ENCODE data around the gene ENOX1.

Gene ENOX1

DNA sequence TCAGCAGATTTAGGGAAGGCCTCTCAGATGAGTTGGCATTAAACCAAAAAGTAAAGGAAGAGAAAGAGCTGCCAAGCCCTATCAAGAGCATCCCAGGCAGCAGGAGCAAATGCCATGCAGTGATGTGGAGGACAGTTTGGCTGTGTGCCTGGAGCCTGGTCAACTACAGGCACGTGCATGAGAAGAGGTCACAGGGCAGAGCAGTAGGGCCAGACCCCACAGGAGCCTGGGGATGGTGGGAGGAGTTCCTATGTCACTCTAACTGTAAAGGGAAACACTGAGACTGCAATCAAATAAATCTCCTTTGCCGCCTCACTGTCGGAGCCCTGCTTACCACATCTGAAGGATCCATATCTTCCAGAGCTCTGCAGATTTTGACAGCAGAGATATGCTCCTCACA lies 240.5 kb downstream of the ENOX1 start:
- no peak for DNase-seq (ENCODE audit: low spot score)

- no peak for DNase-seq (ENCODE audit: low spot score)
These were observed 241.4 kb downstream of the ENOX1 start for GRCh38 chr13:43545317-43545874.

DNA sequence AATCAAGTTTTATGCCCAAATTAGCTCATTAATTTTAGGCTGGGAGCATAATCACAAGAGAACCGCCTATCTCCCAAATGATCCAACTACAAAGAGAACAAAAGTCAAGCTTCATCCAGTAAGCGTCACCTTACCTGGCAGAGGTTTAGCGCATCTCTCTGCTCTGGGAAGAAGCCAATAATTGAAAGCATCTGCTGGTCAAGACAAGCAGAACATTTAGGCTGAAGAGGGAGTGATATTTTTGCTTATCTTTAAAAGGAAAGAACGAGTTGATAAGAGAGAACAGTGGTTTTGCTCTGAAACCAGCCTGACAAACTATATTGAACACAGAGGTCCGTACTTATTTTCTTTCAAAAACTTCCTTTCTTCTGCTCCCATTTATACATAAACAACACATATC lies 242.1 kb downstream of the ENOX1 start:
- DNase-seq (ENCODE audit: low spot score): no peak

DNA sequence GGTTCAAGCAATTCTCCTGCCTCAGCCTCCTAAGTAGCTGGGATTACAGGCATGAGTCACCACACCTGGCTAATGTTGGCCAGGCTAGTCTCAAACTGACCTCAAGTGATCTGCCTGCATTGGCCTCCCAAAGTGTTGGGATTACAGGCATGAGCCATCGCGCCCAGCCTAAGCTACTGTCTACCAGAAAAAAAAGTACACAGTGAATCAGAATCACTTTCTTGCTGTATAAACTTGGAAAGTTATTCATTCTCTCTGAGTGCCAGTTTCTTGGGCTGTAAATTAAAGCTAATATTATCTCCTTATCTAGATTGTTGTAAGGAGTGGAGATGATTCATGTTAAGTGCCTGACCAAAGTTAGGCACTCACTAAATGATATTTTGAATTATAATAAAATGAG lies 242.8 kb downstream of the ENOX1 start:
- no peak for DNase-seq (ENCODE audit: low spot score)

- DNase-seq (ENCODE audit: low spot score): no peak
These were observed 243.4 kb downstream of the ENOX1 start for GRCh38 chr13:43543331-43543730.

GRCh38 chr13:43537124-43537523 lies 249.6 kb downstream of the ENOX1 start:
- DNase-seq (ENCODE audit: low spot score): no peak

DNA sequence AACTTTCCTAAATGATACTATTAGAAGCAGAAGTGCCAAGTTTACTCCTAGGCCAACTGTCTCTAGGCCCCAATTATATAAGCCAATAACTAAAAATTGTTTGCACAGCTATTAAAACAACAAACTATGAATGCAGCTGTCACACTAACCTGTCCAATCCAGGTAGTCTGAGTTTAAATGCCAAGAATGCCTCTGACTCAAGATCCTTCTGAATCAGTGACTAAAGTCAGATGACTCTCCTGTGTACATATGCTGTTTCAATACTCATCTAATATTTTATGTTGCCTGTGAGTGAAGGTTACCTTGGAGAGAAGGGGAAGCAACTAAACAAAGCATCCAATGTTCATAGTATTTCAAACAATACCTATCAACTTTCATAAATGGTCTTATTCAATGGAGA lies 257.0 kb downstream of the ENOX1 start:
- no peak for DNase-seq (ENCODE audit: low spot score)

- DNase-seq (ENCODE audit: low spot score): no peak
These were observed 257.8 kb downstream of the ENOX1 start for GRCh38 chr13:43528992-43529391.

- DNase-seq (ENCODE audit: low spot score): no peak
These were observed 264.0 kb downstream of the ENOX1 start for GRCh38 chr13:43522788-43523187.

GRCh38 chr13:43520351-43520750 lies 266.4 kb downstream of the ENOX1 start:
- no peak for DNase-seq (ENCODE audit: low spot score)

DNA sequence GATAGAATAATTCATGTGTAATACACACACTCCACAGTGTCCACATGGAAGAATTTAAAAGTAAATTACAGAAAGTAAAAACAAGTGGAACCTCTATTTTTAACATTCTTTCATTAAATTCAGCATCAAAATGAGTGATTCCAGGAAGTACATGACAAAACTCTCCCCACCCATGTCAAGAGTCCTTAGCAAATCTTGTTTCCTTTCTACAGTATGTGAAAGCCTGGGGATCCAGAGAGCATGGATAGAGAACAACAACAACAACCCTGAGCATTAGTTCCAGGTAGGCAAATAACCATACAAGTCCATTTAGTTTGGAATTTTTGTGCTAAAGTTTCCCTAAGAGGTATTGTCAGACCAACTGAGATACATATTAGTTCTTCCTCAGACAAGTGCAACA lies 267.9 kb downstream of the ENOX1 start:
- DNase-seq (ENCODE audit: low spot score): no peak

DNA sequence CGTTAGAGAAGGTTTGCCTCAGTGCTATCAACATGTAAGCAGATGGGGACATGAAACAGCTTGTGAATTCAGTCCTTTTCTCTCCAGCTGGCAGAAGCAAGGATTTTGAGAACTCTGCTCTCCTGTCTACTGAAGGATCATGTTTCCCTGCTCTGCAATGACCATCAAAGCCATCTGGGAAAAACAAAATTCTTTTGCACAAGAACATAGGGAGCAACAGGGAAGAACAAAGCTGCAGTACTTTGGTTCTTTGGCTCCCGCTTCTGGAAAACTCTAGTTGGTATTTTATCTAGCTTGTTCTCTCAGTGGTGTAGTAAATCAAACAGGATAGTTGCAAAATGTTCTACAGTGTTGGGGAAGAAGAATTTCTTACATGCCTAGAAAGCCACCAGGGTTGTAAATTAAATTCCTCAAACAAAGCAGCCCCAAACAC lies 270.4 kb downstream of the ENOX1 start:
- no peak for DNase-seq (ENCODE audit: low spot score)

DNA sequence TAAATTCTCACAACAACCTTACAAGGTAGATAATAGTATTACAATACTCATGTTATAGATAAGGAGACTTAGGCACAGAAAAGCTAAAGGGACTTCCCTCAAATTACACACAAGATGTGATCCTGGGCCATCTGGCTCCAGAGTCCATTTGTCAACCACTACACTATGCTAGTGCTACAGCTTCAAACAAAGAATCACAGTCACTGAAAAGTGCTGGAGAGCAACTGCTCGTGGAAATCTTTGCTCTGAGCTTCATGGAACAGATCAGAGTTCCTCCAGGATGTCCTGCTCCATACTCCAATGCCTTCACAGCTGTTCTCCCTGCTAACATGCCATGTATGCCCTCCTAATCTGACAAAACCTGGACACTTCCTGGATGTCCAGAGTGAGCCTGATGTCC lies 271.2 kb downstream of the ENOX1 start:
- DNase-seq (ENCODE audit: low spot score): no peak

- no peak for DNase-seq (ENCODE audit: low spot score)
These were observed 272.5 kb downstream of the ENOX1 start for GRCh38 chr13:43514311-43514710.

DNA sequence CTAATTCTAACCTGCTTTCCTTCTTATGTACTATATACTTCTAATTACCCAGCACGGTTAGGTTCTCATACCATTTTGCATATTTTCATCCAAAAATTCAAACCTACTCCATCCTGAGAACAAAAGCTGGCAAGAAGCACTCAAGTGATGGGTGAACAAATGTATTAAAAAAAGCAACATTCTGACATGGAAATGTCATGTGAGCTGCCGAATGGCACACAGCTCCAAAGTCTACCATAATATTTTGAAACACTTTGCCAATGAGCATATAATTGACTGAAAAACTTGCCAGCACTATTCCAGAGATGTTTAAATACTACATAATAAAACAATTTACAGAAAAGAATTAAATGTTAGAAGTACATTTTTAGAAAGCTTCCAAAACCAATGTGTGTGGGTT lies 274.6 kb downstream of the ENOX1 start:
- DNase-seq (ENCODE audit: low spot score): no peak

GRCh38 chr13:43510956-43511901 lies 275.5 kb downstream of the ENOX1 start:
- no peak for DNase-seq (ENCODE audit: low spot score)

- DNase-seq (ENCODE audit: low spot score): no peak
These were observed 291.0 kb downstream of the ENOX1 start for GRCh38 chr13:43495732-43496131.

- no peak for DNase-seq (ENCODE audit: low spot score)
These were observed 292.6 kb downstream of the ENOX1 start for GRCh38 chr13:43494206-43494605.

GRCh38 chr13:43493496-43494000 lies 293.2 kb downstream of the ENOX1 start:
- no peak for DNase-seq (ENCODE audit: low spot score)

- no peak for DNase-seq (ENCODE audit: low spot score)
These were observed 294.0 kb downstream of the ENOX1 start for GRCh38 chr13:43492745-43493144.

- DNase-seq (ENCODE audit: low spot score): no peak
These were observed 294.5 kb downstream of the ENOX1 start for GRCh38 chr13:43492311-43492710.

- DNase-seq (ENCODE audit: low spot score): no peak
These were observed 297.5 kb downstream of the ENOX1 start for GRCh38 chr13:43489233-43489632.

DNA sequence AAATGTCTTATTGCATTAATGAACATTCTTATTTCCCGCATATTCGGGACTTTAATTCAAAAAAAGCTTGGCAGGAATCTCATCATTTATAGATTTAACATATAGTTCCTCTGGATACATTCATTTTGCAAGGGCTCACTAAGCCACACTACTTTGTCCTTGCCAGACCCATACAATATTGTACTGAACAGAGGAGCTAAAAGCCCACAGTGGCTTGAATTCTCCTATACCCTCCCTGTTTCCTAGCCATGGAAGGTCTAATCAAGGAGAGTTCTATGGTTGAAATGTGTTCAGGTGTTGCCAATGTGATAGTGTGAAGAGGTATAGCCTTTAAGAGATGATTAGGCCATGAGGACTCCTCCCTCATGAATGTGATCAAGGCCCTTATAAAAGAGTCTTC lies 298.9 kb downstream of the ENOX1 start:
- DNase-seq (ENCODE audit: low spot score): no peak
